ENCODE data around the gene CTH. TPM values are rescaled to one million over a fixed set of nuclear protein-coding genes. Genes with fewer than 3 reads are reported as not detected.
"Not testable (repeated sequence)": the region's sequence is repeated elsewhere in the genome, so short reads cannot be mapped to it uniquely, and the experiment has no call there.

The CTH gene
- total RNA-seq, 1 experiment from 2014 or later, result 13.2 TPM

DNA sequence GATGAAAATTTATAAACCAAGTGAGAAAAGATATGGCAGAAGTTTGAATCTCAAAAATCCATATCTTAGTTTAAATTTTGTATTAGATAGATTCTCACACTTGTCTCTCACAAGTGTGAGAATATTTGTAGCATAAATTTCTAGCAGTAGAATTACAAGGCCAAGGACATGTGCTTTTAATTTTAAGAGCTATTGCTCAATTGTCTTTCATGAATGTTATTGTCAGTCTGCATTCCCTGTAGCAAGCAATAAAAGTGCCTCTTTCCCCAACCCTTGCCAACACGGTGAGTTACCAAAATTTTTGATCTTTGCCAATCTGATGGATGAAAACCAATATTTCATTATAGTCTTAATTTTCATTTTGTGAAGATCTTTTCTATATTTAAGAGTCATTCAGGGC, 64.0 kb downstream of the CTH start:
- intact Hi-C loops (cut with micrococcal nuclease), result no loop called here
- Histone ChIP-seq H3K36me3 (ENCODE audit: low read depth, low read length) (no peaks in the 10 kb centered on the region), H3K4me3 (ENCODE audit: low read length) (no peak overlapping the region), H3F3A (ENCODE audit: low read length, unreplicated experiment) (no peaks in the 10 kb centered on the region), H3K4me2 (ENCODE audit: low read length) (no peak overlapping the region), H4K20me1 (ENCODE audit: low read length) (no peaks in the 10 kb centered on the region), H2AFZ (ENCODE audit: low read length) (no peak overlapping the region), H3K4me1 (ENCODE audit: insufficient read depth, low read length) (no peaks in the 10 kb centered on the region), H3K9ac (ENCODE audit: low read length) (no peak overlapping the region), H3K27me3 (ENCODE audit: low read length) (no peaks in the 10 kb centered on the region), H3K9me3 (ENCODE audit: low read length) (no peaks in the 10 kb centered on the region), H3K27ac (ENCODE audit: low read length) (no peak overlapping the region), H3K79me2 (ENCODE audit: low read length) (no peaks in the 10 kb centered on the region), H3K9me2 (replicated peaks; ENCODE audit: low read length) (no peaks in the 10 kb centered on the region)
- ATAC-seq (no peak), DNase-seq (no peak)
- BruUV-seq (replicated peaks), result no TSS peak
- CTCF ChIA-PET, result no interaction called here
- TF ChIP-seq, protein P1, sequence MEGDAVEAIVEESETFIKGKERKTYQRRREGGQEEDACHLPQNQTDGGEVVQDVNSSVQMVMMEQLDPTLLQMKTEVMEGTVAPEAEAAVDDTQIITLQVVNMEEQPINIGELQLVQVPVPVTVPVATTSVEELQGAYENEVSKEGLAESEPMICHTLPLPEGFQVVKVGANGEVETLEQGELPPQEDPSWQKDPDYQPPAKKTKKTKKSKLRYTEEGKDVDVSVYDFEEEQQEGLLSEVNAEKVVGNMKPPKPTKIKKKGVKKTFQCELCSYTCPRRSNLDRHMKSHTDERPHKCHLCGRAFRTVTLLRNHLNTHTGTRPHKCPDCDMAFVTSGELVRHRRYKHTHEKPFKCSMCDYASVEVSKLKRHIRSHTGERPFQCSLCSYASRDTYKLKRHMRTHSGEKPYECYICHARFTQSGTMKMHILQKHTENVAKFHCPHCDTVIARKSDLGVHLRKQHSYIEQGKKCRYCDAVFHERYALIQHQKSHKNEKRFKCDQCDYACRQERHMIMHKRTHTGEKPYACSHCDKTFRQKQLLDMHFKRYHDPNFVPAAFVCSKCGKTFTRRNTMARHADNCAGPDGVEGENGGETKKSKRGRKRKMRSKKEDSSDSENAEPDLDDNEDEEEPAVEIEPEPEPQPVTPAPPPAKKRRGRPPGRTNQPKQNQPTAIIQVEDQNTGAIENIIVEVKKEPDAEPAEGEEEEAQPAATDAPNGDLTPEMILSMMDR (conservative IDR thresholded peaks at IDR 0.05; ENCODE audit: low read depth, low read length), result no peak
- TF ChIP-seq EZH2phosphoT487 (IDR thresholded peaks at IDR 0.05; ENCODE audit: borderline replicate concordance, low read length) (no peak), EZH2 (IDR thresholded peaks at IDR 0.05; ENCODE audit: low read length, unreplicated experiment) (no peak)
- POLR2A ChIA-PET (ENCODE audit: unreplicated experiment), result interaction anchor here (0.7 kb wide), 1 partner anchor 57 kb away, joined by 3 read pairs; no protein-coding TSS in a partner anchor

DNA sequence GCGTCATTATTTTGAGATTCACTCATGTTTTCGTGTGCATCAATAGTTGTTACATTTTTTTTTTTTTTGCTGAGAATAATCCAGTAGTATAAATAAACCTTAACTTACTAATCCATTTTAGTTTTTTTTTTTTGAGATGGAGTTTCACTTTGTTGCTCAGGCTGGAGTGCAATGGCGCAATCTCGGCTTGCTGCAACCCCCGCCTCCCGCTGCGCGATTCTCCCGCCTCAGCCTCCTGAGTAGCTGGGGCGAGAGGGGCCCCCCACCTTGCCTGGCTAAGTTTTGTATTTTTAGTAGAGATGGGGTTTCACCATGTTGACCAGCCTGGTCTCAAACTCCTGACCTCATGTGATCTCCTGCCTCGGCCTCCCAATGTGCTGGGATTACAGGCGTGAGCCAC, 66.0 kb downstream of the CTH start:
- DNase-seq, result no peak
- H3F3A ChIP-seq (ENCODE audit: low read length, unreplicated experiment), result no peaks in the 10 kb centered on the region
- no peak overlapping the region for H3K9ac ChIP-seq (ENCODE audit: low read length)
- no peak for ATAC-seq
- CTCF ChIA-PET, result no interaction called here
- H2AFZ ChIP-seq (ENCODE audit: low read length), result no peak overlapping the region
- H3K27me3 ChIP-seq (ENCODE audit: low read length), result no peaks in the 10 kb centered on the region
- H3K4me2 ChIP-seq (ENCODE audit: low read length), result no peak overlapping the region
- no TSS peak for BruUV-seq (replicated peaks)
- no peaks in the 10 kb centered on the region for H3K79me2 ChIP-seq (ENCODE audit: low read length)
- no peak overlapping the region for H3K27ac ChIP-seq (ENCODE audit: low read length)
- no peaks in the 10 kb centered on the region for H3K9me3 ChIP-seq (ENCODE audit: low read length)
- POLR2A ChIA-PET (ENCODE audit: unreplicated experiment), result no interaction called here
- no peaks in the 10 kb centered on the region for H3K9me2 ChIP-seq (replicated peaks; ENCODE audit: low read length)
- H3K4me3 ChIP-seq (ENCODE audit: low read length), result no peak overlapping the region
- intact Hi-C loops (cut with micrococcal nuclease), result no loop called here
- H4K20me1 ChIP-seq (ENCODE audit: low read length), result no peaks in the 10 kb centered on the region
- H3K4me1 ChIP-seq (ENCODE audit: insufficient read depth, low read length), result no peaks in the 10 kb centered on the region
- TF ChIP-seq EZH2 (IDR thresholded peaks at IDR 0.05; ENCODE audit: low read length, unreplicated experiment) (no peak), EZH2phosphoT487 (IDR thresholded peaks at IDR 0.05; ENCODE audit: borderline replicate concordance, low read length) (no peak)
- TF ChIP-seq, protein P1 (conservative IDR thresholded peaks at IDR 0.05; ENCODE audit: low read depth, low read length), result no peak
- no peaks in the 10 kb centered on the region for H3K36me3 ChIP-seq (ENCODE audit: low read depth, low read length)

- H3K4me3 ChIP-seq (ENCODE audit: low read length); H4K20me1 ChIP-seq (ENCODE audit: low read length); BruUV-seq (replicated peaks); H3K36me3 ChIP-seq (ENCODE audit: low read depth, low read length); CTCF ChIA-PET; DNase-seq; H2AFZ ChIP-seq (ENCODE audit: low read length); H3K9me3 ChIP-seq (ENCODE audit: low read length); H3K9me2 ChIP-seq (replicated peaks; ENCODE audit: low read length); intact Hi-C loops (cut with micrococcal nuclease); H3K27ac ChIP-seq (ENCODE audit: low read length); H3K79me2 ChIP-seq (ENCODE audit: low read length); H3K9ac ChIP-seq (ENCODE audit: low read length); H3K27me3 ChIP-seq (ENCODE audit: low read length); H3F3A ChIP-seq (ENCODE audit: low read length, unreplicated experiment); H3K4me1 ChIP-seq (ENCODE audit: insufficient read depth, low read length); POLR2A ChIA-PET (ENCODE audit: unreplicated experiment); H3K4me2 ChIP-seq (ENCODE audit: low read length); ATAC-seq: not testable (repeated sequence)
Observed at GRCh38 chr1:70477905-70478304, 66.8 kb downstream of the CTH start.

Measured in PC-3 (cell line).